DMS53 treated with DMSO at 0.1 percent for 48 hours (cell line): ENCODE results near the gene GAST.
"Not testable (repeated sequence)": the region's sequence is repeated elsewhere in the genome, so short reads cannot be mapped to it uniquely, and the experiment has no call there.

Experiments used
- DNase-seq: peaks from one replicate; lab custom pipeline; 2025; ENCODE audit not compliant: unreplicated experiment; lab: John Stamatoyannopoulos, UW

The GAST gene

GRCh38 chr17:41711669-41712400 lies at the start of gene GAST:
Gene GAST (plus strand): TSS chr17:41712331. CDS start chr17:41715437, 3,106 bp downstream.
- DNase-seq = no peak

- DNase-seq = no peak
Measured at GRCh38 chr17:41663451-41664171, 48.5 kb upstream of the GAST start.

GRCh38 chr17:41664172-41664457 lies 48.0 kb upstream of the GAST start:
- no peak for DNase-seq

- no peak for DNase-seq
Measured at GRCh38 chr17:41664587-41665565, 47.3 kb upstream of the GAST start.

GRCh38 chr17:41665566-41666236 lies 46.4 kb upstream of the GAST start:
- DNase-seq = peak; percentile 83

GRCh38 chr17:41666237-41666641 lies 45.9 kb upstream of the GAST start:
- DNase-seq = peak; percentile 63

- DNase-seq = peak; percentile 69
Measured at GRCh38 chr17:41666708-41667279, 45.3 kb upstream of the GAST start.

GRCh38 chr17:41667280-41668041 lies 44.7 kb upstream of the GAST start:
- no peak for DNase-seq

GRCh38 chr17:41672153-41672552 lies 40.0 kb upstream of the GAST start:
- DNase-seq = no peak

- DNase-seq = not testable (repeated sequence)
Measured at GRCh38 chr17:41675157-41676057, 36.7 kb upstream of the GAST start.

GRCh38 chr17:41676058-41676419 lies 36.1 kb upstream of the GAST start:
- DNase-seq = no peak

GRCh38 chr17:41678411-41678906 lies 33.7 kb upstream of the GAST start:
- no peak for DNase-seq

- DNase-seq = no peak
Measured at GRCh38 chr17:41678907-41679739, 33.0 kb upstream of the GAST start.

GRCh38 chr17:41679740-41680425 lies 32.2 kb upstream of the GAST start:
- DNase-seq = no peak

- DNase-seq = no peak
Measured at GRCh38 chr17:41680426-41681040, 31.6 kb upstream of the GAST start.

GRCh38 chr17:41681776-41682175 lies 30.4 kb upstream of the GAST start:
- DNase-seq = no peak

GRCh38 chr17:41682631-41683030 lies 29.5 kb upstream of the GAST start:
- DNase-seq = no peak
